Astrocyte (in vitro differentiated cells and primary cell): Measurements from ENCODE around the gene MAML2. TPM values are rescaled to one million over a fixed set of nuclear protein-coding genes. Genes with fewer than 3 reads are reported as not detected.
A peak's percentile ranks its signal among the peaks of the same experiment; 100 is the strongest.

Experiments used
- DNase-seq: peaks from one replicate; pipeline ENCODE4 v3.0.0-alpha.2; 2010; ENCODE audit warnings: low read depth
- FAIRE-seq: peaks from 2 replicates; lab custom pipeline; 2011; peaks lifted over from hg19 to GRCh38; lab: Jason Lieb, UNC
- H2AFZ ChIP-seq: 2 replicates; pipeline ENCODE4 v1.6.0; 2012; ENCODE audit warnings: low read depth, low read length, inconsistent platforms
- H3K27ac ChIP-seq: 2 replicates; pipeline ENCODE4 v1.5.1; 2011; ENCODE audit warnings: low read depth, low read length, inconsistent platforms
- H3K27me3 ChIP-seq: 2 replicates; pipeline ENCODE4 v1.6.0; 2011; ENCODE audit warnings: low read length, inconsistent platforms; ENCODE audit not compliant: insufficient read depth
- H3K36me3 ChIP-seq: 2 replicates; pipeline ENCODE4 v1.5.1; 2011; ENCODE audit warnings: low read length, inconsistent platforms; ENCODE audit not compliant: insufficient read depth
- H3K4me1 ChIP-seq: 2 replicates; pipeline ENCODE4 v1.5.1; 2011; ENCODE audit warnings: low read length, inconsistent platforms; ENCODE audit not compliant: insufficient read depth
- H3K4me2 ChIP-seq: 2 replicates; pipeline ENCODE4 v1.6.0; 2012; ENCODE audit warnings: low read length, inconsistent platforms
- H3K4me3 ChIP-seq: 2 replicates; pipeline ENCODE4 v1.5.1; 2011; ENCODE audit warnings: low read depth, mild to moderate bottlenecking, low read length, inconsistent platforms; ENCODE audit not compliant: insufficient read depth
- H3K79me2 ChIP-seq: 2 replicates; pipeline ENCODE4 v1.6.0; 2012; ENCODE audit warnings: mild to moderate bottlenecking, low read length, inconsistent platforms; ENCODE audit not compliant: insufficient read depth
- H3K9ac ChIP-seq: 2 replicates; pipeline ENCODE4 v1.6.0; 2012; ENCODE audit warnings: mild to moderate bottlenecking, low read length, inconsistent platforms
- H3K9me3 ChIP-seq: 2 replicates; pipeline ENCODE4 v1.5.1; 2012; ENCODE audit warnings: low read depth, mild to moderate bottlenecking, low read length, inconsistent platforms; ENCODE audit not compliant: insufficient read depth
- H4K20me1 ChIP-seq: 2 replicates; pipeline ENCODE4 v1.6.0; 2012; ENCODE audit warnings: low read length, inconsistent platforms; ENCODE audit not compliant: insufficient read depth
- H3K27ac Mint-ChIP-seq: one replicate; pipeline ENCODE4 v1.8.0; 2021; ENCODE audit warnings: mild to moderate bottlenecking, mixed read lengths; ENCODE audit not compliant: unreplicated experiment
- H3K27me3 Mint-ChIP-seq: one replicate; pipeline ENCODE4 v1.8.0; 2021; ENCODE audit warnings: low read depth, mixed read lengths; ENCODE audit not compliant: unreplicated experiment
- H3K36me3 Mint-ChIP-seq: one replicate; pipeline ENCODE4 v1.8.0; 2021; ENCODE audit warnings: low read depth, mixed read lengths; ENCODE audit not compliant: unreplicated experiment
- H3K4me1 Mint-ChIP-seq: one replicate; pipeline ENCODE4 v1.8.0; 2021; ENCODE audit warnings: low read depth, mixed read lengths; ENCODE audit not compliant: unreplicated experiment
- H3K4me3 Mint-ChIP-seq: one replicate; pipeline ENCODE4 v1.8.0; 2021; ENCODE audit warnings: mild to moderate bottlenecking, moderate library complexity, mixed read lengths; ENCODE audit not compliant: unreplicated experiment
- H3K9me3 Mint-ChIP-seq: one replicate; pipeline ENCODE4 v1.8.0; 2021; ENCODE audit warnings: mild to moderate bottlenecking, mixed read lengths; ENCODE audit not compliant: unreplicated experiment
- CTCF ChIP-seq: IDR thresholded peaks from 2 replicates; pipeline ENCODE4 v1.5.1; 2011; ENCODE audit warnings: low read depth, mild to moderate bottlenecking, inconsistent platforms, low read length, moderate library complexity; ENCODE audit not compliant: insufficient read depth
- EZH2 ChIP-seq: IDR thresholded peaks from 2 replicates; pipeline ENCODE4 v1.6.1; 2012; ENCODE audit warnings: mild to moderate bottlenecking, low read length, inconsistent platforms; ENCODE audit not compliant: insufficient read depth
- total RNA-seq: library from RNA; stranded (reverse); gene quantifications from 2 replicates; pipeline ENCODE4 v1.2.1, GENCODE V29; 2021

The MAML2 gene
- total RNA-seq, 1 donor from 2014 or later: 27.4 TPM

- FAIRE-seq (no peak), DNase-seq (no peak)
- Histone ChIP-seq H4K20me1 (no peaks in the 10 kb centered on the region), H3K36me3 (no peaks in the 10 kb centered on the region), H3K4me2 (peak overlapping the region; percentile 38), H3K4me1 (peaks cover 28% of the 10 kb centered on the region), H3K9ac (peak overlapping the region; percentile 13), H2AFZ (no peak overlapping the region), H3K9me3 (no peaks in the 10 kb centered on the region), H3K79me2 (peaks cover 64% of the 10 kb centered on the region), H3K4me3 (no peak overlapping the region), H3K27ac (peak overlapping the region; percentile 18), H3K27me3 (no peaks in the 10 kb centered on the region)
- Mint-ChIP-seq H3K27me3 (no peaks in the 10 kb centered on the region), H3K27ac (peak overlapping the region; percentile 21), H3K4me1 (peaks cover 65% of the 10 kb centered on the region), H3K36me3 (peaks cover 9% of the 10 kb centered on the region), H3K9me3 (no peaks in the 10 kb centered on the region), H3K4me3 (no peak overlapping the region)
- TF ChIP-seq CTCF: no peak
- TF ChIP-seq EZH2: no peak
Measured at GRCh38 chr11:96196181-96196662, 146.8 kb downstream of the MAML2 start.

GRCh38 chr11:96195671-96196070 is 147.3 kb downstream of the MAML2 start:
- H3K36me3 Mint-ChIP-seq: peaks cover 8% of the 10 kb centered on the region
- Histone ChIP-seq H3K4me3 (no peak overlapping the region), H4K20me1 (no peaks in the 10 kb centered on the region), H3K79me2 (peaks cover 67% of the 10 kb centered on the region), H3K27me3 (no peaks in the 10 kb centered on the region), H3K4me1 (peaks cover 28% of the 10 kb centered on the region), H3K9me3 (no peaks in the 10 kb centered on the region), H3K9ac (no peak overlapping the region), H3K4me2 (no peak overlapping the region), H3K36me3 (no peaks in the 10 kb centered on the region), H3K27ac (no peak overlapping the region), H2AFZ (no peak overlapping the region)
- H3K27ac Mint-ChIP-seq: peak overlapping the region; percentile 21
- no peak overlapping the region for H3K4me3 Mint-ChIP-seq
- no peak for DNase-seq
- peaks cover 60% of the 10 kb centered on the region for H3K4me1 Mint-ChIP-seq
- no peaks in the 10 kb centered on the region for H3K27me3 Mint-ChIP-seq
- H3K9me3 Mint-ChIP-seq: no peaks in the 10 kb centered on the region
- no peak for TF ChIP-seq CTCF
- no peak for TF ChIP-seq EZH2
- FAIRE-seq: no peak

DNA sequence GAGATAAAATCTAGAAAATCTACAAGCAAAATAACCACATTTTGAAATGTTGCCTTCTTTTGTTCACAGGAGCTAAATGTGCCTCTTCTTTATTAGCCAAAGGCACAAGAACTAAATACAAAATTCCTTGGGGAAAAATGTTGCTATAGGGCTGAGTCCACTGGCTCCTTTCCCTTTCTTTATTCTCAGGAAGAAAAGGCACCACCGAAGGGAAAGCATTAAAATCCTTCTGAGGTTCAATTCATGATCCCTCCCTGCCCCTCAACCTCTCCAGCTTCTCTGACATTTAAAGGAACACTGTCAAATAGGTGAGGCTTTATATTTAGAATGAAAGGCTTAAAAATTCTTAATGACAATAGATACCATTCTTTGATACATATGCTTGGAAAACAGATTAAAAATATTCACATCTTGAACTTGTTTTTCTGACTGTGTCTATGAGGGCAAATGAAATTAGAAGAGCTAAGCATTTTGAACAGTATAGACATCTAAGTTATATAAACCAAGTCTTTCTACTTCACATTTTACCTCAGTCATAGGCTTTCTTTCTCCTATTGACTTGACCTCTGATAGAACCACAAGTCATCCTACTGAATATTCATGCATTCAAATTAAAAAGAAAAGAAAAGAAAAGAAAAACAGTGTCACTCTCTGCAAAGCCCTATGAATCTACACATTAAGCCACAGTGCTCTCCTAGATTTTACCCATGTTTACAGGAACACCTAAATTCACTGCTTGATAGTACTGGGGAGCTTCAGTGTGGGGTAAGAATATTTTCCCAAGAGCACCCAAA is 148.2 kb downstream of the MAML2 start:
- H3K4me3 Mint-ChIP-seq: no peak overlapping the region
- FAIRE-seq (peak; percentile 26), DNase-seq (no peak)
- Histone ChIP-seq H3K79me2 (peaks cover 75% of the 10 kb centered on the region), H3K9me3 (no peaks in the 10 kb centered on the region), H3K9ac (no peak overlapping the region), H4K20me1 (no peaks in the 10 kb centered on the region), H3K4me3 (no peak overlapping the region), H3K27ac (no peak overlapping the region), H2AFZ (no peak overlapping the region), H3K4me1 (peaks cover 25% of the 10 kb centered on the region), H3K36me3 (no peaks in the 10 kb centered on the region), H3K27me3 (no peaks in the 10 kb centered on the region), H3K4me2 (peak overlapping the region; percentile 15)
- no peak for TF ChIP-seq CTCF
- TF ChIP-seq EZH2: no peak
- peaks cover 60% of the 10 kb centered on the region for H3K4me1 Mint-ChIP-seq
- H3K9me3 Mint-ChIP-seq: no peaks in the 10 kb centered on the region
- H3K36me3 Mint-ChIP-seq: peaks cover 11% of the 10 kb centered on the region
- no peaks in the 10 kb centered on the region for H3K27me3 Mint-ChIP-seq
- peak overlapping the region; percentile 11 for H3K27ac Mint-ChIP-seq
